MM.1S (cell line): ENCODE measurements around the gene KCNJ11.

Experiments
- DNase-seq: peaks from one replicate; pipeline ENCODE4 v3.0.0-alpha.2; 2015
- H2AFZ ChIP-seq: fragments of 300-600 bp; sonication (generic); 2 replicates; pipeline ENCODE4 v1.6.0; 2016; ENCODE audit warnings: antibody characterized with exemption, low read length
- H3F3A ChIP-seq: fragments of 300-600 bp; sonication (generic); 2 replicates; pipeline ENCODE4 v1.6.1; 2016; ENCODE audit warnings: mild to moderate bottlenecking, antibody characterized with exemption, low read length, moderate library complexity, mixed read lengths; ENCODE audit not compliant: insufficient read depth
- H3K27ac ChIP-seq: fragments of 300-600 bp; sonication (generic); 2 replicates; pipeline ENCODE4 v1.5.1; 2016; ENCODE audit warnings: mild to moderate bottlenecking, low read length
- H3K27me3 ChIP-seq: fragments of 300-600 bp; sonication (generic); replicated peaks from 2 replicates; pipeline ENCODE4 v1.6.0; 2016; ENCODE audit warnings: low read length; ENCODE audit not compliant: insufficient read depth
- H3K36me3 ChIP-seq: fragments of 300-600 bp; sonication (generic); replicated peaks from 2 replicates; pipeline ENCODE4 v1.6.1; 2016; ENCODE audit warnings: mild to moderate bottlenecking, low read length, mixed read lengths; ENCODE audit not compliant: insufficient read depth
- H3K4me1 ChIP-seq: fragments of 300-600 bp; sonication (generic); 2 replicates; pipeline ENCODE4 v1.6.1; 2016; ENCODE audit warnings: low read length, mixed read lengths
- H3K4me2 ChIP-seq: fragments of 300-600 bp; sonication (generic); 2 replicates; pipeline ENCODE4 v1.6.0; 2016; ENCODE audit warnings: low read depth, low read length
- H3K4me3 ChIP-seq: fragments of 300-600 bp; sonication (generic); 2 replicates; pipeline ENCODE4 v1.5.1; 2016; ENCODE audit warnings: low read length, mixed read lengths
- H3K79me2 ChIP-seq: fragments of 300-600 bp; sonication (generic); 2 replicates; pipeline ENCODE4 v1.6.1; 2016; ENCODE audit warnings: mixed run types, low read length, mixed read lengths
- H3K9ac ChIP-seq: fragments of 300-600 bp; sonication (generic); 2 replicates; pipeline ENCODE4 v1.6.1; 2016; ENCODE audit warnings: low read length, mixed read lengths
- H3K9me2 ChIP-seq: fragments of 300-600 bp; sonication (generic); replicated peaks from 2 replicates; pipeline ENCODE4 v1.6.1; 2016; ENCODE audit warnings: mild to moderate bottlenecking, low read length, mixed read lengths; ENCODE audit not compliant: insufficient read depth
- H3K9me3 ChIP-seq: fragments of 300-600 bp; sonication (generic); replicated peaks from 2 replicates; pipeline ENCODE4 v1.6.1; 2016; ENCODE audit warnings: mild to moderate bottlenecking, low read length, mixed read lengths; ENCODE audit not compliant: insufficient read depth
- H4K20me1 ChIP-seq: fragments of 300-600 bp; sonication (generic); 2 replicates; pipeline ENCODE4 v1.6.1; 2016; ENCODE audit warnings: mild to moderate bottlenecking, low read length, moderate library complexity, mixed read lengths; ENCODE audit not compliant: insufficient read depth
- EZH2 ChIP-seq: fragments of 300-600 bp; sonication (generic); optimal IDR thresholded peaks from 2 replicates; pipeline ENCODE3; 2017; ENCODE audit warnings: low read depth, mild to moderate bottlenecking, antibody characterized with exemption, low read length, mixed read lengths
- EZH2phosphoT487 ChIP-seq: fragments of 300-600 bp; sonication (generic); IDR thresholded peaks from 2 replicates; pipeline ENCODE4 v1.6.1; 2018; ENCODE audit warnings: antibody characterized with exemption, low read length
- TF ChIP-seq, protein P1 (sequence below): fragments of 300-600 bp; sonication (generic); IDR thresholded peaks from 2 replicates; pipeline ENCODE4 v1.5.1; 2016; ENCODE audit warnings: antibody characterized with exemption, low read length, mixed read lengths

KCNJ11 gene

DNA sequence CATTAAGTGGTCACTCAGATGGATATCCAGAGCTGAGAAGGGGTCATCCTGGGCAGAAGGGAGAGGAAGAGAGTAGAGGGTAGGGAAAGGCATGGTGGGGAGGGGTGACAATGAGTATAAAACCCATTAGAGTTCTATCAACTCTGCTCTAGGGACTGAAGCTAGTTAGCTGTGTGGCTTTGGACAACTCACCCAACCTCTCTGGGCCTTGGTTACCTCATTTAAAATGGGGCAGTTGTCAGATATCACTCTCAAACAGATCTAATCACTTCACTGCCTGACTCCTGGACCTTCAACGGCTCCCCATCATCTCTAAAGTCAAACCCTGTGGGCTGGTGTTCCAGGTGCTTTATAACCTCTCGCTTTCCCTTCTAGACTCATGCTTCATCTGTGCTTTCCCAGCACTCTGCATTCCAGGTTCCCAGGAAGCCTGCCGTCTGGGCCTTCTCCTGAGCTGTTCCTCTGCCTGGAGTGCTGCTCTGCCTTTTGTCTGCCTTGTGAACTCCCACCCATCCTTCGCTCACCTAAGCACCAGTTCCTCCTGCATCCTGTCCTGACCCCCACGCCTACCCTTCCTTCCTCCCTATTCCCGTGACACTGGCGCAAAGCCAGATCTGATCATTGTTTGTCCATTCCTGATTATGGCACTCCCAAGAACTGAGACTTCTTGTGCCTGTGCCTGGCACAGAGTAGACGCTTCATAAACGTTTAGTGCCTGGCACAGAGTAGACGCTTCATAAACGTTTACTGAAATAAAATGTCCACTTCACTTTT lies 22.3 kb upstream of the KCNJ11 start:
- Histone ChIP-seq H3K9ac (no peak overlapping the region), H3K4me2 (no peak overlapping the region), H3K79me2 (no peaks in the 10 kb centered on the region), H3K27me3 (no peaks in the 10 kb centered on the region), H3F3A (0 out of 2 replicates have a peak, but pooled peaks cover 6% of the 10 kb centered on the region), H3K36me3 (no peaks in the 10 kb centered on the region), H2AFZ (no peak overlapping the region), H3K4me3 (no peak overlapping the region), H3K9me2 (no peaks in the 10 kb centered on the region), H3K9me3 (no peaks in the 10 kb centered on the region), H3K27ac (no peak overlapping the region), H3K4me1 (peaks cover 9% of the 10 kb centered on the region), H4K20me1 (no peaks in the 10 kb centered on the region)
- no peak for DNase-seq
- TF ChIP-seq EZH2 = no peak
- no peak for TF ChIP-seq EZH2phosphoT487
- TF ChIP-seq, protein P1, sequence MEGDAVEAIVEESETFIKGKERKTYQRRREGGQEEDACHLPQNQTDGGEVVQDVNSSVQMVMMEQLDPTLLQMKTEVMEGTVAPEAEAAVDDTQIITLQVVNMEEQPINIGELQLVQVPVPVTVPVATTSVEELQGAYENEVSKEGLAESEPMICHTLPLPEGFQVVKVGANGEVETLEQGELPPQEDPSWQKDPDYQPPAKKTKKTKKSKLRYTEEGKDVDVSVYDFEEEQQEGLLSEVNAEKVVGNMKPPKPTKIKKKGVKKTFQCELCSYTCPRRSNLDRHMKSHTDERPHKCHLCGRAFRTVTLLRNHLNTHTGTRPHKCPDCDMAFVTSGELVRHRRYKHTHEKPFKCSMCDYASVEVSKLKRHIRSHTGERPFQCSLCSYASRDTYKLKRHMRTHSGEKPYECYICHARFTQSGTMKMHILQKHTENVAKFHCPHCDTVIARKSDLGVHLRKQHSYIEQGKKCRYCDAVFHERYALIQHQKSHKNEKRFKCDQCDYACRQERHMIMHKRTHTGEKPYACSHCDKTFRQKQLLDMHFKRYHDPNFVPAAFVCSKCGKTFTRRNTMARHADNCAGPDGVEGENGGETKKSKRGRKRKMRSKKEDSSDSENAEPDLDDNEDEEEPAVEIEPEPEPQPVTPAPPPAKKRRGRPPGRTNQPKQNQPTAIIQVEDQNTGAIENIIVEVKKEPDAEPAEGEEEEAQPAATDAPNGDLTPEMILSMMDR = no peak

DNA sequence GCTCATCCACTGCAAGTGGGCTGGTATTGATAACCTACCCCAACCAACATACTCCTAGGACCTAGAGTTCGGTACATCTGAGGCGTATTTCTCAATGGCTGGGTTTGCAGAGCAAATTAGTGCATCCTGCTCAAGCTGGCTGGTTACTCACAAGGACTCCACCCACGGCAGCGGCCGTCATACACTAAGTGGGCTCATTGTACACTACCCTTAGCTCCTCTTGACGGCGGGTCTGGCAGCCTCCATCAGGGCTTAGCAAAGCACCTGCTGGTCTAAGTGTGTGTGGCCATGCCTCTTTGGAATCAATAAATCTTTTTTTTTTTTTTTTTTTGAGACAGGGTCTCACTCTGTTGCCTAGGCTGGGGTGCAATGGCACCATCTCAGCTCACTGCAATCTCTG lies 20.2 kb upstream of the KCNJ11 start:
- H3K9me2 ChIP-seq = no peaks in the 10 kb centered on the region
- no peak overlapping the region for H2AFZ ChIP-seq
- no peak overlapping the region for H3K4me3 ChIP-seq
- no peaks in the 10 kb centered on the region for H3K79me2 ChIP-seq
- no peak for DNase-seq
- H3K4me1 ChIP-seq = peaks cover 16% of the 10 kb centered on the region
- no peak overlapping the region for H3K4me2 ChIP-seq
- TF ChIP-seq, protein P1 = no peak
- TF ChIP-seq EZH2phosphoT487 (no peak), EZH2 (no peak)
- no peaks in the 10 kb centered on the region for H3K27me3 ChIP-seq
- H3K27ac ChIP-seq = no peak overlapping the region
- no peaks in the 10 kb centered on the region for H4K20me1 ChIP-seq
- 0 out of 2 replicates have a peak, but pooled peaks cover 6% of the 10 kb centered on the region for H3F3A ChIP-seq
- H3K9ac ChIP-seq = no peak overlapping the region
- H3K9me3 ChIP-seq = no peaks in the 10 kb centered on the region
- H3K36me3 ChIP-seq = no peaks in the 10 kb centered on the region

DNA sequence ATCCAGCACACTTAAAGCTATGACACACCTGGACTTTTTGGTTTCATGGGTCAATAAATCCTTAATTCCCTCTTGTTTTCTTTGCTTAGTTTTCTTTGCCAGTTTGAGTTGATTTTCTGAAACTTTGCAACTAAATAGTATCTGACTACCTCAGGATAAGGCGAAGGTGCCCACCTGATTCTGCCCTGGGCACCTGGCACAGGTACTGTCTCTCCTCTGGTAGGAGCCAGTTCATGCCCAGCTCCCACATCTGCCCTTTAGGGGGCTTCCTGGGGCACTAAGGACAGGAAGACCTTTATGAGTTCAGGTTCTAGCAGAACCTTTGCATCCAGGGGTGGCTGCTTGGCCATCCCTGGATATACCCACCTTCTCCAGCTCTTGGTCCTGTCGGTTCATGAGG lies 19.6 kb upstream of the KCNJ11 start:
- Histone ChIP-seq H2AFZ (no peak overlapping the region), H3K9me2 (no peaks in the 10 kb centered on the region), H3K4me3 (no peak overlapping the region), H3K4me1 (peaks cover 16% of the 10 kb centered on the region), H3K36me3 (no peaks in the 10 kb centered on the region), H3K9ac (no peak overlapping the region), H3F3A (0 out of 2 replicates have a peak, but pooled peaks cover 6% of the 10 kb centered on the region), H3K27ac (no peak overlapping the region), H3K4me2 (no peak overlapping the region), H4K20me1 (no peaks in the 10 kb centered on the region), H3K27me3 (no peaks in the 10 kb centered on the region), H3K9me3 (no peaks in the 10 kb centered on the region), H3K79me2 (no peaks in the 10 kb centered on the region)
- TF ChIP-seq, protein P1 = no peak
- TF ChIP-seq EZH2phosphoT487 (no peak), EZH2 (no peak)
- DNase-seq = no peak
